Body of pancreas (tissue), 4 donors: Measurements from ENCODE around the gene FGF22. TPM values are rescaled to one million over a fixed set of nuclear protein-coding genes. Genes with fewer than 3 reads are reported as not detected.

Experiments
- ATAC-seq: fragments of 150-250 bp; one replicate; pipeline ENCODE4 v1.9.1; 2016
- DNase-seq, 4 donors: peaks; one replicate each; pipeline ENCODE4 v3.0.0-alpha.2; 2019
- H3K27ac ChIP-seq, 4 donors: fragments of 200-600 bp; sonication (generic); 1 replicate in 3 of 4; 2 replicates in 1 of 4; pipeline versions ENCODE4 v1.5.1 to v1.6.1; 2016 to 2019; ENCODE audit warnings: mild to moderate bottlenecking in 1 of 4, mixed read lengths in 1 of 4, moderate library complexity in 1 of 4
- H3K27me3 ChIP-seq, 2 donors: fragments of 200-600 bp; sonication (generic); one replicate each; pipeline ENCODE4 v1.6.0; 2016; ENCODE audit warnings: mild to moderate bottlenecking in 1 of 2
- H3K36me3 ChIP-seq, 2 donors: fragments of 200-600 bp; sonication (generic); replicated peaks in 1 of 2; 2 replicates each; pipeline ENCODE4 v1.5.1; 2016; ENCODE audit warnings: low read depth in 2 of 2; ENCODE audit not compliant: insufficient read depth in 1 of 2
- H3K4me1 ChIP-seq: fragments of 200-600 bp; sonication (generic); one replicate; pipeline ENCODE4 v1.6.0; 2016
- H3K4me3 ChIP-seq, 2 donors: fragments of 200-600 bp; sonication (generic); 1 replicate in 1 of 2; 2 replicates in 1 of 2; pipeline ENCODE4 v1.5.1; 2016 to 2019
- H3K9me3 ChIP-seq, 3 donors: fragments of 200-600 bp; sonication (generic); 1 replicate in 2 of 3; 2 replicates in 1 of 3; pipeline ENCODE4 v1.5.1; 2016
- CTCF ChIP-seq, 7 experiments: fragments of 450-650 bp in 4 of 7; fragments of 200-600 bp in 3 of 7; sonication (generic) in 3 of 7; IDR thresholded peaks; one replicate each; pipeline ENCODE4 v1.5.1; 2016 to 2019; ENCODE audit warnings: antibody characterized with exemption in 7 of 7
- POLR2A ChIP-seq, 3 donors: fragments of 450-650 bp; IDR thresholded peaks; one replicate each; pipeline ENCODE4 v1.6.1; 2016; ENCODE audit warnings: antibody characterized with exemption in 3 of 3, mild to moderate bottlenecking in 2 of 3
- WGBS, 2 donors: methylation state at CpG; one replicate each; pipeline ENCODE4 v1.1.5; 2017; 5-methylcytosine and 5-hydroxymethylcytosine counted together
- intact Hi-C: fragments of 100-400 bp; cut with DNase I; formaldehyde crosslinking; loops from one replicate; pipeline ENCODE4 v1.15.1; 2023
- total RNA-seq, 2 donors: library from RNA; depleted of rRNA; stranded (reverse); fragments of >200 nt; gene quantifications; one replicate each; pipeline ENCODE4 v1.1.0, GENCODE V29; 2016

FGF22 gene
- total RNA-seq, 2 donors from 2014 or later: not detected

- no peaks in the 10 kb centered on the region for H3K27me3 ChIP-seq
- H3K9me3 ChIP-seq: no peaks in the 10 kb centered on the region
- 93% methylated on average over 10 to 11 of the region's 11 CpGs for WGBS, 2 donors
- H3K27ac ChIP-seq: no peak overlapping the region
- H3K36me3 ChIP-seq: peaks cover 15 to 19% of the 10 kb centered on the region in 2 donors
- DNase-seq: no peak
- H3K4me3 ChIP-seq: no peak overlapping the region
- intact Hi-C loops: no loop called here
- ATAC-seq: no peak
- no peaks in the 10 kb centered on the region for H3K4me1 ChIP-seq
- TF ChIP-seq CTCF (IDR thresholded peaks at IDR 0.05): no peak
- no peak for TF ChIP-seq POLR2A (IDR thresholded peaks at IDR 0.05)
Measured at GRCh38 chr19:650121-650520, 10.4 kb downstream of the FGF22 start.

- no peak for ATAC-seq
- no peaks in the 10 kb centered on the region for H3K4me1 ChIP-seq
- no peak for DNase-seq
- WGBS, 2 donors: 94 to 96% methylated on average over 30 to 34 of the region's 58 CpGs
- H3K27me3 ChIP-seq: no peaks in the 10 kb centered on the region
- H3K9me3 ChIP-seq: no peaks in the 10 kb centered on the region
- no peak overlapping the region for H3K27ac ChIP-seq
- intact Hi-C loops: no loop called here
- peaks cover 15 to 19% of the 10 kb centered on the region in 2 donors for H3K36me3 ChIP-seq
- TF ChIP-seq POLR2A (IDR thresholded peaks at IDR 0.05) (no peak), CTCF (IDR thresholded peaks at IDR 0.05) (no peak)
- no peak overlapping the region for H3K4me3 ChIP-seq
Measured at GRCh38 chr19:651114-651818, 11.6 kb downstream of the FGF22 start.

GRCh38 chr19:651991-652390 is 12.3 kb downstream of the FGF22 start:
- H3K27me3 ChIP-seq: no peaks in the 10 kb centered on the region
- 81 to 82% methylated on average over 4 to 17 of the region's 24 CpGs for WGBS, 2 donors
- H3K4me3 ChIP-seq: no peak overlapping the region
- intact Hi-C loops: no loop called here
- ATAC-seq (no peak), DNase-seq (no peak)
- TF ChIP-seq CTCF (IDR thresholded peaks at IDR 0.05): no peak
- no peak for TF ChIP-seq POLR2A (IDR thresholded peaks at IDR 0.05)
- peaks cover 15 to 19% of the 10 kb centered on the region in 2 donors for H3K36me3 ChIP-seq
- H3K27ac ChIP-seq: no peak overlapping the region
- no peaks in the 10 kb centered on the region for H3K9me3 ChIP-seq
- peaks cover 2% of the 10 kb centered on the region for H3K4me1 ChIP-seq

GRCh38 chr19:652467-653389 is 13.0 kb downstream of the FGF22 start:
- H3K9me3 ChIP-seq: no peaks in the 10 kb centered on the region
- no peak for TF ChIP-seq CTCF (IDR thresholded peaks at IDR 0.05)
- no peak for TF ChIP-seq POLR2A (IDR thresholded peaks at IDR 0.05)

More at GRCh38 chr19:652467-653389, 13.0 kb downstream of the FGF22 start:
- WGBS, 2 donors: 91 to 94% methylated on average over 16 to 38 of the region's 54 CpGs
- intact Hi-C loops: no loop called here
- peaks cover 9% of the 10 kb centered on the region for H3K4me1 ChIP-seq
- H3K36me3 ChIP-seq: peaks cover 15 to 16% of the 10 kb centered on the region in 2 donors
- ATAC-seq: no peak
- no peaks in the 10 kb centered on the region for H3K27me3 ChIP-seq
- H3K27ac ChIP-seq: no peak overlapping the region
- H3K4me3 ChIP-seq: no peak overlapping the region
- no peak for DNase-seq
